GM12878 (cell line): Measurements from ENCODE around the gene INAFM1. TPM values are rescaled to one million over a fixed set of nuclear protein-coding genes. Genes with fewer than 3 reads are reported as not detected.
A peak's percentile ranks its signal among the peaks of the same experiment; 100 is the strongest.

Experiments
- CEBPZ ChIP-seq: fragments of 150-350 bp; IDR thresholded peaks from 2 replicates; pipeline ENCODE4 v1.6.1; 2016; ENCODE audit warnings: low read depth, low read length
- EGR1 ChIP-seq, 2 experiments: IDR thresholded peaks; 1 replicate in 1 of 2; 2 replicates in 1 of 2; pipeline ENCODE4 v1.6.1; 2011 to 2012; ENCODE audit warnings: low read depth in 2 of 2, low read length in 2 of 2, borderline replicate concordance in 1 of 2, mild to moderate bottlenecking in 1 of 2, moderate library complexity in 1 of 2
- EP300 ChIP-seq, 2 experiments: fragments of 150-350 bp in 1 of 2; IDR thresholded peaks; 2 replicates each; pipeline ENCODE4 v1.6.1; 2011 to 2012; ENCODE audit warnings: low read depth in 2 of 2, low read length in 2 of 2, borderline replicate concordance in 1 of 2, improper control_type of control experiment in 1 of 2, inconsistent platforms in 1 of 2; ENCODE audit not compliant: control insufficient read depth in 1 of 2
- JUND ChIP-seq: IDR thresholded peaks from 2 replicates; pipeline ENCODE4 v1.6.1; 2012; ENCODE audit warnings: low read depth, mild to moderate bottlenecking, low read length, improper control_type of control experiment, moderate library complexity
- PRDM15 ChIP-seq: fragments of 450-650 bp; formaldehyde crosslinking; IDR thresholded peaks from 2 replicates; pipeline ENCODE4 v1.4.0; 2020; ENCODE audit warnings: mild to moderate bottlenecking, moderate library complexity
- SIX5 ChIP-seq: IDR thresholded peaks from 2 replicates; pipeline ENCODE4 v1.6.1; 2011; ENCODE audit warnings: mild to moderate bottlenecking, low read depth, low read length, moderate library complexity; ENCODE audit not compliant: severe bottlenecking
- SMAD1 ChIP-seq: fragments of 450-650 bp; IDR thresholded peaks from 2 replicates; pipeline ENCODE4 v1.6.1; 2018; ENCODE audit warnings: mild to moderate bottlenecking, low read depth; ENCODE audit not compliant: partially characterized antibody
- SMC3 ChIP-seq: IDR thresholded peaks from 2 replicates; pipeline ENCODE4 v1.6.1; 2011; ENCODE audit warnings: low read length, improper control_type of control experiment, borderline replicate concordance
- SUPT20H ChIP-seq: IDR thresholded peaks from 2 replicates; pipeline ENCODE4 v1.6.1; 2011; ENCODE audit warnings: low read depth, mild to moderate bottlenecking, low read length, moderate library complexity, borderline replicate concordance; ENCODE audit not compliant: control insufficient read depth
- TCF3 ChIP-seq: IDR thresholded peaks from 2 replicates; pipeline ENCODE4 v1.6.1; 2012; ENCODE audit warnings: low read depth, mild to moderate bottlenecking, low read length, borderline replicate concordance; ENCODE audit not compliant: insufficient read depth
- USF2 ChIP-seq: IDR thresholded peaks from 2 replicates; pipeline ENCODE4 v1.6.1; 2011; ENCODE audit warnings: low read depth, low read length, improper control_type of control experiment, borderline replicate concordance
- polyA plus RNA-seq, 11 experiments: library from polyadenylated mRNA; depleted of rRNA in 4 of 11; unstranded in 6 of 11; stranded (reverse) in 5 of 11; fragments of >200 nt; fragmentation: Nextera tagmentation in 4 of 11; fragmentation: Illumina TruSeq in 1 of 11; extraction: Ambion mirVana in 4 of 11; extraction: Trizol in 1 of 11; gene quantifications; 1 replicate in 1 of 11; 2 replicates in 10 of 11; pipeline versions ENCODE4 v1.2.1 to v1.2.3, GENCODE V29; 2011 to 2016; ENCODE audit warnings: inconsistent platforms in 2 of 11, missing spikeins in 2 of 11, low read depth in 1 of 11
- total RNA-seq, 4 experiments: library from RNA; depleted of rRNA in 3 of 4; stranded (reverse); fragments of >200 nt in 3 of 4; fragmentation: Illumina TruSeq in 1 of 4; extraction: Trizol in 1 of 4; gene quantifications; 2 replicates each; pipeline versions ENCODE4 v1.2.1 to v1.2.3, GENCODE V29; 2013 to 2021
- TF ChIP-seq, protein P1 (sequence below): fragments of 450-650 bp; IDR thresholded peaks from 2 replicates; pipeline ENCODE4 v1.6.1; 2017; ENCODE audit warnings: borderline replicate concordance
- TF ChIP-seq, protein P2 (sequence below): fragments of 450-650 bp; formaldehyde crosslinking; IDR thresholded peaks from 2 replicates; pipeline ENCODE4 v1.4.0; 2022; ENCODE audit warnings: mild to moderate bottlenecking, moderate library complexity

Gene INAFM1
- total and polyA plus RNA-seq, 10 of the 15 experiments (the other 5 are each of a cell fraction or from before 2014, with no cell fraction given), result 0.57 to 6.8 (median 1.1) TPM; not detected in 1

DNA sequence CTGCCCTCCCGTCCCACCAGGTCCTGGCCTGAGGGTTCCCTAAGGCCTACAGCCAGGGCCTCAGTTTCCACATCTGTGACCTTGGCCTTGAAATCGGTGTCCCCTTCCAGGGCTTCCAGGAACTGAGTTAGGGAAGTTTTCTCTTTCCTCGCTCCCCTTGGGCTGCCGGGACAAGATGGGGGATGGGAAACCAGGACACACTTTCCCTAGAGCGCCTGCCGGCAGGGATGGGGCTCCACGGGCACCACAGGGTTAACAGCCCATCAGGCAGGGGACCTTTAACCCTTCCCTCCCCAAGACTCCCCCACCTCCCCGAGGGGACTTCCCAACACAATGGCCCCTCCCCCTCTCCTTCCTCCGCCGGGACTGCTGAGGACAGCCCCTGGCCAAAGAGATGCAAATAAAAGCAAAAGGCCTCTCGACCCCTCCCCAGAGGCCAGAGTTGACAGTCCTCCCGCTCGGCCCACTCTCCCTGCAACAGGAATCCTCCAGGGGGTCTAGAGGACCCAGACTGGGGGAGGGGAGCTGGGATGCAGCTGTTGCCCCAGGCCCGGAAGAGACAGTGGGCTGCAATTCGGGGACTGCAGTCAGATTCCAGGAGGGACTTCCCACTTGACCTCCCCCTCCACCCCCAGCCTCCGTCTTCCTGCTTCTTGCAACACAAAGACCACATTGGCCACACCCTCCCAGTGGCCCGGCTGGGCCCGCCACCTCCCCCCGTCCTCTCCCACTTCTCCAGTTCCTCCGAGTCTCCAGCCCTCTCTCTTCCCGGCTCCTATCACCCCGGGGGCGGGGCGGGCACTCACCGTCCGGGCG is 47.1 kb upstream of the INAFM1 start (continued):
- no peak for TF ChIP-seq CEBPZ
- TF ChIP-seq, protein P1, sequence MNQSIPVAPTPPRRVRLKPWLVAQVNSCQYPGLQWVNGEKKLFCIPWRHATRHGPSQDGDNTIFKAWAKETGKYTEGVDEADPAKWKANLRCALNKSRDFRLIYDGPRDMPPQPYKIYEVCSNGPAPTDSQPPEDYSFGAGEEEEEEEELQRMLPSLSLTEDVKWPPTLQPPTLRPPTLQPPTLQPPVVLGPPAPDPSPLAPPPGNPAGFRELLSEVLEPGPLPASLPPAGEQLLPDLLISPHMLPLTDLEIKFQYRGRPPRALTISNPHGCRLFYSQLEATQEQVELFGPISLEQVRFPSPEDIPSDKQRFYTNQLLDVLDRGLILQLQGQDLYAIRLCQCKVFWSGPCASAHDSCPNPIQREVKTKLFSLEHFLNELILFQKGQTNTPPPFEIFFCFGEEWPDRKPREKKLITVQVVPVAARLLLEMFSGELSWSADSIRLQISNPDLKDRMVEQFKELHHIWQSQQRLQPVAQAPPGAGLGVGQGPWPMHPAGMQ, result no peak
- no peak for TF ChIP-seq SUPT20H
- no peak for TF ChIP-seq PRDM15 (CRISPR knock-in tag)
- no peak for TF ChIP-seq TCF3
- peak; percentile 28 to 42; a peak in 1 of 4 replicates for TF ChIP-seq EP300 (IDR thresholded peaks at IDR 0.05; ENCODE audit: borderline replicate concordance in 1 of 2, control insufficient read depth in 1 of 2, low read depth in 2 of 2, low read length in 2 of 2)
- TF ChIP-seq JUND, result no peak
- no peak for TF ChIP-seq SMAD1
- TF ChIP-seq SMC3, result 0 out of 2 replicates have a peak, but pooled peaks have one; percentile 8
- TF ChIP-seq EGR1 (IDR thresholded peaks at IDR 0.05; ENCODE audit: borderline replicate concordance in 1 of 2, low read depth in 2 of 2, low read length in 2 of 2), result peak in 1 of 2 experiments; percentile 61; a peak in 1 of 3 replicates
- TF ChIP-seq, protein P2, sequence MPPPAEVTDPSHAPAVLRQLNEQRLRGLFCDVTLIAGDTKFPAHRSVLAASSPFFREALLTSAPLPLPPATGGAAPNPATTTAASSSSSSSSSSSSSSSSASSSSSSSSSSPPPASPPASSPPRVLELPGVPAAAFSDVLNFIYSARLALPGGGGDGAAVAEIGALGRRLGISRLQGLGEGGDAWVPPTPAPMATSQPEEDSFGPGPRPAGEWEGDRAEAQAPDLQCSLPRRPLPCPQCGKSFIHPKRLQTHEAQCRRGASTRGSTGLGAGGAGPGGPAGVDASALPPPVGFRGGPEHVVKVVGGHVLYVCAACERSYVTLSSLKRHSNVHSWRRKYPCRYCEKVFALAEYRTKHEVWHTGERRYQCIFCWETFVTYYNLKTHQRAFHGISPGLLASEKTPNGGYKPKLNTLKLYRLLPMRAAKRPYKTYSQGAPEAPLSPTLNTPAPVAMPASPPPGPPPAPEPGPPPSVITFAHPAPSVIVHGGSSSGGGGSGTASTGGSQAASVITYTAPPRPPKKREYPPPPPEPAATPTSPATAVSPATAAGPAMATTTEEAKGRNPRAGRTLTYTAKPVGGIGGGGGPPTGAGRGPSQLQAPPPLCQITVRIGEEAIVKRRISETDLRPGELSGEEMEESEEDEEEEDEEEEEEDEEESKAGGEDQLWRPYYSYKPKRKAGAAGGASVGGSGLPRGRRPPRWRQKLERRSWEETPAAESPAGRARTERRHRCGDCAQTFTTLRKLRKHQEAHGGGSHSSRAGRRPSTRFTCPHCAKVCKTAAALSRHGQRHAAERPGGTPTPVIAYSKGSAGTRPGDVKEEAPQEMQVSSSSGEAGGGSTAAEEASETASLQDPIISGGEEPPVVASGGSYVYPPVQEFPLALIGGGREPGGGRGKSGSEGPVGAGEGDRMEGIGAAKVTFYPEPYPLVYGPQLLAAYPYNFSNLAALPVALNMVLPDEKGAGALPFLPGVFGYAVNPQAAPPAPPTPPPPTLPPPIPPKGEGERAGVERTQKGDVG, result no peak
- TF ChIP-seq SIX5, result no peak
- no peak for TF ChIP-seq USF2
